Sigmoid colon (tissue), 4 donors: Measurements from ENCODE around the gene NRG3.

Experiments
- CTCF ChIP-seq, 4 experiments: fragments of 450-650 bp in 3 of 4; fragments of 200-600 bp in 1 of 4; IDR thresholded peaks; one replicate each; pipeline ENCODE4 v1.5.1; 2016 to 2019; ENCODE audit warnings: antibody characterized with exemption in 4 of 4, mild to moderate bottlenecking in 3 of 4, moderate library complexity in 2 of 4
- EP300 ChIP-seq, 4 donors: sonication (generic); formaldehyde crosslinking; IDR thresholded peaks; one replicate each; pipeline ENCODE4 v1.6.1; 2017; ENCODE audit warnings: antibody characterized with exemption in 4 of 4
- POLR2A ChIP-seq, 2 donors: fragments of 450-650 bp; IDR thresholded peaks; one replicate each; pipeline ENCODE4 v1.6.1; 2016; ENCODE audit warnings: antibody characterized with exemption in 2 of 2, mild to moderate bottlenecking in 2 of 2, moderate library complexity in 2 of 2

- TF ChIP-seq CTCF (IDR thresholded peaks at IDR 0.05) (no peak), POLR2A (IDR thresholded peaks at IDR 0.05) (no peak), EP300 (IDR thresholded peaks at IDR 0.05) (no peak)
These were observed 1033.8 kb downstream of the NRG3 start for GRCh38 chr10:82908751-82909150.
